Activated naive CD4-positive, alpha-beta T cell treated with anti-CD3 and anti-CD28 coated beads for 36 hours (primary cell): ENCODE data around the gene USP32. TPM values are rescaled to one million over a fixed set of nuclear protein-coding genes. Genes with fewer than 3 reads are reported as not detected.
A peak's percentile ranks its signal among the peaks of the same experiment; 100 is the strongest.
"Not testable (repeated sequence)": the region's sequence is repeated elsewhere in the genome, so short reads cannot be mapped to it uniquely, and the experiment has no call there.

Source experiments
- CTCF ChIA-PET: fragments of 350-600 bp; sonication (Branson Sonifier 250); formaldehyde crosslinking; loops from one replicate; lab custom pipeline; 2021; ENCODE audit warnings: antibody characterized with exemption; lab: Charles Lee
- DNase-seq: peaks from one replicate; pipeline ENCODE4 v3.0.0-alpha.2; 2020
- H3K27ac Mint-ChIP-seq: one replicate; pipeline ENCODE4 v1.8.0; 2021; ENCODE audit warnings: mild to moderate bottlenecking, mixed read lengths
- H3K27me3 Mint-ChIP-seq: one replicate; pipeline ENCODE4 v1.8.0; 2021; ENCODE audit warnings: low read depth, mixed read lengths
- H3K36me3 Mint-ChIP-seq: one replicate; pipeline ENCODE4 v1.8.0; 2021; ENCODE audit warnings: low read depth, mixed read lengths
- H3K4me1 Mint-ChIP-seq: one replicate; pipeline ENCODE4 v1.8.0; 2021; ENCODE audit warnings: low read depth, mixed read lengths
- H3K4me3 Mint-ChIP-seq: one replicate; pipeline ENCODE4 v1.8.0; 2021; ENCODE audit warnings: mild to moderate bottlenecking, moderate library complexity, mixed read lengths
- H3K9me3 Mint-ChIP-seq: one replicate; pipeline ENCODE4 v1.8.0; 2021; ENCODE audit warnings: mixed read lengths
- intact Hi-C: fragments of 100-400 bp; cut with micrococcal nuclease; formaldehyde crosslinking; loops from one replicate; pipeline ENCODE4 v1.15.1; 2023
- total RNA-seq, 2 experiments: library from RNA; stranded (reverse); gene quantifications; one replicate each; pipeline ENCODE4 v1.2.3, GENCODE V29; 2021

The USP32 gene
- total RNA-seq, 2 experiments from 2014 or later = 27.6 to 28.9 TPM

DNA sequence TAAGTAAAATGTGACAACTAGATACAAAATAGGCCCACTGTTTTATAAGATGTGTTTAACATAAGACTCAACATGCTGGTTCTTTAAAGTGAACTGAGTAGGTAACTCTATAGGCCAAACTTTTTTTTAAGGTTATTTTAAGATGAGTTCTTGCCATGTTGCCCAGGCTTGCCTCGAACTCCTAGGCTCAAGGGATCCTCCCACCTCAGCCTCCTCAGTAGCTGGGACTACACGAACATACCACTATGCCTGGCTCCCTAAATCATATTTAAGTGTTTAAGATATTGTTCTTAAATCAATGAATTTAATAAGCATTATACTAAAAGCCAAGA is 69.9 kb downstream of the USP32 start:
- Mint-ChIP-seq H3K36me3 (peaks cover 2% of the 10 kb centered on the region), H3K4me3 (no peak overlapping the region), H3K9me3 (no peaks in the 10 kb centered on the region), H3K27me3 (no peaks in the 10 kb centered on the region), H3K27ac (no peak overlapping the region), H3K4me1 (peaks cover 7% of the 10 kb centered on the region)
- CTCF ChIA-PET = interaction anchor here (0.6 kb wide), 1 partner anchor 202 kb away, joined by 3 read pairs; no protein-coding TSS in a partner anchor
- no peak for DNase-seq
- intact Hi-C loops = no loop called here

DNA sequence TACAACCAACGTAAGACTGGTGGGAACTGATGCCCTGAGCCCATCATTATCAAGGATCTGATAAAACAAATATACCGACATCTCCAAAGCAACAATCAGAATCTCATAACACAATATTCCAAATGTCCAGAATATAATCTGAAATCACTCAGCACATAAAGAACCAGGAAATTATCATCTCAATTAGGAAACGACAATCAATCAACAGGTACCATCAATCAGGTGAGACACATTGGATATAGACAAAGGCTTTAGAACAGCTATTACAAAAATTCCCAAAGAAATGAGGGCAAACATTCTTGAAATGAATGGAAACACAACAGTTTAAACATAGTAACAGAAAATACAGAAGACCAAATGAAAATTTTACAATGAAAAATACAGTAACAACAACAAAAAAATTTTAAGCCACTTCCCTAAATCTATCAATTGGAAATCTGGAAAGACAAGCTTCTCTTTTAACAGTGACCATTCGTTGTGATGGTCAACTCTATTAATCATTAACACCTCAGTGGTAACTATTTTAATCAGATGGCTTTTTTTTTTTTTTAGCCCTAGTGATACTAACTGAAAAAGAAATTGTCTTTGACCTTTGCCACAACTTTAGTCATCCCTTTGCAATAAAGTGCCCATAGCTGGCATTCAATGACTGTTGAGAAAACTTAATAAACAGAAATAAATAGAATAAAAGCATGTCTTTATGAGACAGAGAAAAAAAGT is 70.4 kb downstream of the USP32 start:
- Mint-ChIP-seq H3K27me3 (no peaks in the 10 kb centered on the region), H3K27ac (no peak overlapping the region), H3K4me1 (peaks cover 7% of the 10 kb centered on the region), H3K9me3 (no peaks in the 10 kb centered on the region), H3K4me3 (no peak overlapping the region), H3K36me3 (no peaks in the 10 kb centered on the region)
- CTCF ChIA-PET = interaction anchor here (0.6 kb wide), 1 partner anchor 202 kb away, joined by 3 read pairs; no protein-coding TSS in a partner anchor
- DNase-seq = no peak
- intact Hi-C loops = no loop called here

DNA sequence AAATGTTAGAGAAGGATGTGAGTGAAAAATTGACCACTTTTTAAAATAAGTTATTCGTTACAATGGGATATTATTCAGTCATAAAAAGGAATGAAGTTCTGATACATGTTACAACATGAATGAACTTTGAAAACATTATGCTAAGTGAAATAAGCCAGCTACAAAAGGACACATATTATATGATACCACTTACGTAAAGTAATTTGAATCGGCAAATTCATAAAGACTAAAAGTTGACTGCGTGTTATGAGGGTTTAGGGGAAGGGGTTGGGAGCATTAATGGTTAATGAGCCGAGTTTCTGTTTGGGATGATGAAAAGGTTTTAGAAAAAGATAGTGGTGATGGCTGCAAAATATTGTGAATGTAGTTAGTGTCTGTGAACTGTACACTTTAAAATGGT is 73.1 kb downstream of the USP32 start:
- CTCF ChIA-PET = interaction anchor here (0.9 kb wide), 1 partner anchor 88 kb away, joined by 3 read pairs; no protein-coding TSS in a partner anchor
- Mint-ChIP-seq H3K27ac (no peak overlapping the region), H3K27me3 (no peaks in the 10 kb centered on the region)

DNA sequence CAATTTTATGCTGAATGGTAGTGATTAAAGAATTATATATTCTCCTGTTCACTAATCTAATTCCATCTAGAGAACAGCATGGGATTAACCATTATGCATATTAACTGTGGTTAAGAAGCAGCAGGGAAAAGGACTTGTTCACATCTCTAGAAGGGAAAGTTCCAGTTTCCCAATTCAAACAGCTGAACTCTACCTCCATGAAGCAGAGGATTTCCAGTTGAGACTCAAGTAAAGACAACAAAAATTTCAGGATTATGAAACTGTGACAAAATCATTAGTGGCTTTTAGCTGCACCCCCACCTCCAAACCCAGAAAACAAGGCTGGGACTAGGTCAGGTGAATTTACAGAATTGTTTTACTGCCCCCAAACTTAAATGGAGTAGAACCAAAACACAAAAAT is 73.6 kb downstream of the USP32 start:
- no peaks in the 10 kb centered on the region for H3K27me3 Mint-ChIP-seq
- peaks cover 2% of the 10 kb centered on the region for H3K36me3 Mint-ChIP-seq
- no peaks in the 10 kb centered on the region for H3K9me3 Mint-ChIP-seq
- H3K27ac Mint-ChIP-seq = no peak overlapping the region
- intact Hi-C loops = no loop called here
- no peak overlapping the region for H3K4me3 Mint-ChIP-seq
- peaks cover 16% of the 10 kb centered on the region for H3K4me1 Mint-ChIP-seq
- CTCF ChIA-PET = interaction anchor here (0.7 to 0.9 kb wide), 2 partner anchors 34 to 87 kb away, joined by 3 read pairs; no protein-coding TSS in a partner anchor
- DNase-seq = no peak

More for the DNA sequence above, 73.1 kb downstream of the USP32 start:
- H3K9me3 Mint-ChIP-seq = no peaks in the 10 kb centered on the region
- H3K4me1 Mint-ChIP-seq = peaks cover 15% of the 10 kb centered on the region
- no peaks in the 10 kb centered on the region for H3K36me3 Mint-ChIP-seq
- no peak overlapping the region for H3K4me3 Mint-ChIP-seq
- intact Hi-C loops = no loop called here
- no peak for DNase-seq

DNA sequence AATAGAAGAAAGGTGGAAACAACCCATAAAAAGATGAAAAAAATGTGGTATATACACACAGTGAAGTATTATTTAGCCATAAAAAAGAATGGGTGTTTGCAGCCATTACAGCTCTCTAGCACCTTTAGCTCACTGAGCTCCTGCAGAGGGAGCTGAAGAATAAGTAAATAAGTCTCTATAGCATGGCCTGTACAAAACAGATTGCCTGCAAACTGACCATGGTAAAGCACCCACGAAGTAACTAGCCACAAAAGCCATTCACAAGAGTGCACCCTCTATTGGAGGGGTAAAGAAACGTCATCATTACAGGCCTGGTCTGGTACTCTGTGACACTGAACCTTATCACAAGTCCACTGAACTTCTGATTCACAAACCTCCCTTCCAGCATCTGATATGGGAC is 76.3 kb downstream of the USP32 start:
- no peak overlapping the region for H3K4me3 Mint-ChIP-seq
- no peak overlapping the region for H3K27ac Mint-ChIP-seq
- peaks cover 11% of the 10 kb centered on the region for H3K4me1 Mint-ChIP-seq
- H3K27me3 Mint-ChIP-seq = no peaks in the 10 kb centered on the region
- H3K36me3 Mint-ChIP-seq = peaks cover 4% of the 10 kb centered on the region
- no peak for DNase-seq
- intact Hi-C loops = no loop called here
- H3K9me3 Mint-ChIP-seq = no peaks in the 10 kb centered on the region
- CTCF ChIA-PET = interaction anchor here (0.6 kb wide), 1 partner anchor 135 kb away, joined by 4 read pairs; no protein-coding TSS in a partner anchor

DNA sequence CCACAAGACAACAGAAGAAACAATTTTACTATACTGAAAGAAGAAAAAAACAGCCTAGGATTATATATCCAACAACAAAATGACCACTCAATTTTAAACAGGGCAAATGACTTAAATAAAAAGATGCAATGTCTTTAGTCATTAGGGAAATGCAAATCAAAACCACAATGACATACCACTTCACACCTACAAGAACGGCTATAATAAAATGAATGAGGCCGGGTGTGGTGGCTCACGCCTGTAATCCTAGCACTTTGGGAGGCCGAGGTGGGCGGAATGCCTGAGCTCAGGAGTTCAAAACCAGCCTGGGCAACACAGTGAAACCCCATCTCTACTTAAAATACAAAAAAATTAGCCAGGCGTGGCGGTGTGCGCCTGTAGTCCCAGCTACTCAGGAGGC is 77.0 kb downstream of the USP32 start:
- H3K27ac Mint-ChIP-seq, H3K4me3 Mint-ChIP-seq, H3K36me3 Mint-ChIP-seq, H3K27me3 Mint-ChIP-seq, H3K9me3 Mint-ChIP-seq, intact Hi-C loops: not testable (repeated sequence)
- CTCF ChIA-PET = interaction anchor here (0.6 kb wide), 1 partner anchor 135 kb away, joined by 4 read pairs; no protein-coding TSS in a partner anchor
- peaks cover 11% of the 10 kb centered on the region for H3K4me1 Mint-ChIP-seq
- peak; percentile 10 for DNase-seq

DNA sequence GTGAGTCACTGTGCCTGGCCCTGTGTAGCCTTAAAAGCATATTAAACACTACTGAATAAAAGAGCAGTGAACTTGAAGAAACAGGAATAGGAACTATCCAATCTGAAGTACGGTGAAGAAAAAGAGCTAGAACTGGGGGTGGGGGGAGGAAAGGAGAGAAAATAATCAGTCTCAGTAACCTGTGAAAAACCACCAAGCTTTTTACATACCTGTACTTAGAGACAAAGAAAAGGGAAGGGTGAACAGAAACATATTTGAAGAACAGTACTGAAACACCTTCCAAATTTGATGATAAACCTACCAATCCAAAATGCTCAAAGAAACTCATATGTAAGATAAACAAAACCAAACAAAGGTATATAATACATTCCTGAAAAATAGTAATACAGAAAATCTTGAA is 77.5 kb downstream of the USP32 start:
- Mint-ChIP-seq H3K36me3 (peaks cover 9% of the 10 kb centered on the region), H3K4me1 (peaks cover 11% of the 10 kb centered on the region), H3K27me3 (no peaks in the 10 kb centered on the region), H3K27ac (no peak overlapping the region), H3K4me3 (no peak overlapping the region), H3K9me3 (no peaks in the 10 kb centered on the region)
- intact Hi-C loops = no loop called here
- no peak for DNase-seq
- CTCF ChIA-PET = no interaction called here

DNA sequence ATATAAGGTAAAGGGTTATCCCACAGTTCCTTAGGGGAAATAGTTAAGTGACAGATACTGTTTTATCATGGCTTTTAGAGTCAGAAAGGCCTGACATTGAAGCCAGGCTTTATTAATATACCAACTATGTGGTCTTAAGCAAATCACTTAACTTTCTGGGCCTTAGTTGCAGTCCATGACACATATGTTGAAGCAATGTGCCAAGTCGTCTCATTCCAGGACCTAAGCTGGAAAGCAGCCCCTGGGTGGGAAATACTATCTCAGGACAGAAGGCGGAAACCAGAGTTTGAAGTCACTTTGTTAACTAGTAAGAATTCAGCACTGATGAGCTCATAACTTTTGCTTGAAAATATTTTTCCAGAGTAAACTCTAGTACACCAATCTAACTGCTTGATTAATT is 80.0 kb downstream of the USP32 start:
- intact Hi-C loops = no loop called here
- no peaks in the 10 kb centered on the region for H3K27me3 Mint-ChIP-seq
- no peak for DNase-seq
- H3K36me3 Mint-ChIP-seq = peaks cover 13% of the 10 kb centered on the region
- peaks cover 11% of the 10 kb centered on the region for H3K4me1 Mint-ChIP-seq
- no peak overlapping the region for H3K4me3 Mint-ChIP-seq
- no peaks in the 10 kb centered on the region for H3K9me3 Mint-ChIP-seq
- CTCF ChIA-PET = no interaction called here
- H3K27ac Mint-ChIP-seq = no peak overlapping the region

DNA sequence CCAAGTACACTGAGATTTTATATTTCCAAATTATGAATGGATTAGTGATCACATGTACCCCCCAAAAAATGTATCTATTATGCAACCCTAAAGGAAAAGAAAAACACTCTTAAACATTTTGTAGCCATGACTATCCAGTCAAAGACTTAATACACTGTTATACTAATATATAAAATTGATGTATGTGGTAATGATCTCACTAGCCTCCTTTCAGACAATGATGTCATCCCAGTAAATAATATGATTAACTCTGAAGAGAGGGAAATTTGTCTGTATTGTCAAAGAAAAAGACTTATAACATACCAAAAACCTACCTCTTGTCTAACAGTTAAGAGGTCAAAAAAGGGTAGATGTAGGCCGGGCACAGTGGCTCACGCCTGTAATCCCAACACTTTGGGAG is 80.7 kb downstream of the USP32 start:
- H3K27ac Mint-ChIP-seq = no peak overlapping the region
- CTCF ChIA-PET = interaction anchor here (0.6 kb wide), 1 partner anchor 160 kb away, joined by 6 read pairs; no protein-coding TSS in a partner anchor
- H3K9me3 Mint-ChIP-seq = no peaks in the 10 kb centered on the region
- H3K27me3 Mint-ChIP-seq = no peaks in the 10 kb centered on the region
- no peak overlapping the region for H3K4me3 Mint-ChIP-seq
- peaks cover 13% of the 10 kb centered on the region for H3K36me3 Mint-ChIP-seq
- DNase-seq = no peak
- peaks cover 11% of the 10 kb centered on the region for H3K4me1 Mint-ChIP-seq
- intact Hi-C loops = no loop called here

DNA sequence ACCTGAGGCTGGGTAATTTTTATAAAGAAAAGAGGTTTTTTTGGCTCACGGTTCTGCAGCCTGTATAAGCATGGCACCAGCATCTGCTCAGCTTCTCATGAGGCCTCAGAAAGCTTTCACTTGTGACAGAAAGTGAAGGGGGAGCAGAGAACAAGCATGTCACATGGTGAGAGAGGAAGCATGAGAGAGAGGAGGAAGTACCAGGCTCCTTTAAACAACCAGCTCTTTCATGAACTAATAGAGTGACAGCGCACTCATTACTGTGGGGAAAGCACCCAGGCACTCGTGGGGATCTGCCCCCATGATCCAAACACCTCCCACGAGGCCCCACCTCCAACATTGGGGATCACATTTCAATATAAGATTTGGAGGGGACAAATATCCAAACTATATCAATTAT is 86.8 kb downstream of the USP32 start:
- no peaks in the 10 kb centered on the region for H3K9me3 Mint-ChIP-seq
- peak overlapping the region; percentile 17 for H3K4me3 Mint-ChIP-seq
- intact Hi-C loops = loop anchor here (1.0 kb wide), 1 partner anchor 87 kb away; the partner anchor contains the start of gene USP32
- H3K36me3 Mint-ChIP-seq = peaks cover 13% of the 10 kb centered on the region
- CTCF ChIA-PET = no interaction called here
- peak; percentile 53 for DNase-seq
- peak overlapping the region; percentile 1 for H3K27ac Mint-ChIP-seq
- H3K27me3 Mint-ChIP-seq = no peaks in the 10 kb centered on the region
- H3K4me1 Mint-ChIP-seq = peaks cover 24% of the 10 kb centered on the region

DNA sequence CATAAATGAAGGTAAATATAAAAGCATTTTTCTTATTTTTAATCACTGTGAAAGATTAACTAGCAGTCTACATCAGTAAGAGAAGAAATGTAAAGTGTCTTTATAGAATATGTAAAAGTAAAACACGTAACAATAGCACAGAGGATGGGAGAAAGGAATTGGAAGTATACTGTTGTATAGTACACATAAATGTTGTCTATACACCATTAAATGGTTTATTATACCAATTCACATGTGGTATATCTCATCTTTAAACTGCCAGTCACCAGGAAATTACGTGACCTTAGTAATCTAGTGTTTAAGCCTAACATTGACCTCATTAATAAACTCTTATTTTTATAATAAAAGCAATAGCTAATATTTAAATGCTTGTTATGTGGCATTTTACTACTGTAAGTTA is 87.4 kb downstream of the USP32 start:
- Mint-ChIP-seq H3K27ac (no peak overlapping the region), H3K27me3 (no peaks in the 10 kb centered on the region), H3K4me3 (no peak overlapping the region), H3K36me3 (peaks cover 12% of the 10 kb centered on the region), H3K4me1 (peaks cover 24% of the 10 kb centered on the region), H3K9me3 (no peaks in the 10 kb centered on the region)
- intact Hi-C loops = no loop called here
- CTCF ChIA-PET = no interaction called here
- DNase-seq = no peak

DNA sequence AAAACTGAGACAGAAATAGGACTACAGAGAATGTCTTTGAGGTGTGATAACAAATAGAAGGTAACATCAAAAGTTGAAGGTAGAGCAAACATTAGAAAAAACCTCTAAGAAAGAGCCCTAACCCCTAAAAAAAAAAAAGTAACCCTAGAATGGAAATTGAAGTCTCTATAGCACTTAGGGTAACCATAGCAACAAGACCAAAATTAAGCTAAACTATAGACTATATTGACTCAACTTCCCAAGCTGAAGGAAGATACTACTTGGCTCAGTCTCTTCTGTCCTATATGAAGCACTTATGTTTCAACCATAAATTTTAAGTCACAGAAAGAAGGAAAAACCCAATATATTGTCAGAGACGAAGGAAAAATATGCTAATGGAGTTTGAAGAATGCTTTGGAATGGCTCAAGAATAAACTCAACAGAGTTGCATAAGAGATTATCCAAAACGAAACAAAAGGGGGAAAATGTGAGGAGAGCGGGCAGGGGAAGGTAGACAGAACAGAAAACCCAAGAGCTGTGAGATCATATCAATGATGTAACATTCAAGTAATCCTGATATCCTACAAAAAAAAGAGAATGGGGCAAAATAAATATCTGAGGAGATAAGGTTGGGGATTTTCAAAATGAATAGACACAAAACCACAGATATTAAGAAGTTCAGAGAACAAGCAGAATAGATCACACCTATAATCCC is 88.4 kb downstream of the USP32 start:
- intact Hi-C loops = no loop called here
- no peak for DNase-seq
- H3K27ac Mint-ChIP-seq = no peak overlapping the region
- CTCF ChIA-PET = interaction anchor here (0.5 kb wide), 1 partner anchor 333 kb away, joined by 3 read pairs; no protein-coding TSS in a partner anchor
- H3K27me3 Mint-ChIP-seq = no peaks in the 10 kb centered on the region
- H3K4me1 Mint-ChIP-seq = peaks cover 24% of the 10 kb centered on the region
- H3K9me3 Mint-ChIP-seq = no peaks in the 10 kb centered on the region
- H3K4me3 Mint-ChIP-seq = peak overlapping the region; percentile 30
- H3K36me3 Mint-ChIP-seq = peaks cover 10% of the 10 kb centered on the region
